ENCODE data around the gene TXLNG. TPM values are rescaled to one million over a fixed set of nuclear protein-coding genes. Genes with fewer than 3 reads are reported as not detected.

Gene TXLNG
- total RNA-seq, 2 experiments from 2014 or later: 17.3 to 18.8 TPM

GRCh38 chrX:16832301-16832700 is 46.0 kb downstream of the TXLNG start:
- intact Hi-C loops (cut with micrococcal nuclease): no loop called here
- POLR2A ChIA-PET: interaction anchor here (1.3 kb wide), 1 partner anchor 9 kb away, joined by 3 read pairs; no protein-coding TSS in a partner anchor
- no peak for ATAC-seq
- Mint-ChIP-seq H3K4me1 (ENCODE audit: low read depth) (no peaks in the 10 kb centered on the region), H3K9me3 (no peaks in the 10 kb centered on the region), H3K4me3 (no peak overlapping the region), H3K27me3 (no peaks in the 10 kb centered on the region), H3K27ac (no peak overlapping the region), H3K36me3 (ENCODE audit: low read depth) (peaks cover 22% of the 10 kb centered on the region)
- no peak for DNase-seq
- CTCF ChIA-PET: interaction anchor here (0.8 kb wide), 1 partner anchor 214 kb away, joined by 4 read pairs; no protein-coding TSS in a partner anchor
- no peak for TF ChIP-seq CTCF (IDR thresholded peaks at IDR 0.05)

GRCh38 chrX:16834806-16835205 is 48.5 kb downstream of the TXLNG start:
- Mint-ChIP-seq H3K27me3 (no peaks in the 10 kb centered on the region), H3K27ac (no peak overlapping the region), H3K9me3 (no peaks in the 10 kb centered on the region), H3K36me3 (ENCODE audit: low read depth) (peaks cover 25% of the 10 kb centered on the region), H3K4me1 (ENCODE audit: low read depth) (no peaks in the 10 kb centered on the region), H3K4me3 (no peak overlapping the region)
- ChIA-PET POLR2A (no interaction called here), CTCF (interaction anchor here (1.2 to 1.3 kb wide), 2 partner anchors 8 to 212 kb away, joined by 3 read pairs; no protein-coding TSS in a partner anchor)
- TF ChIP-seq CTCF (IDR thresholded peaks at IDR 0.05): no peak
- ATAC-seq: no peak
- no peak for DNase-seq
- intact Hi-C loops (cut with micrococcal nuclease): no loop called here

- intact Hi-C loops (cut with micrococcal nuclease): no loop called here
- Mint-ChIP-seq H3K4me3 (no peak overlapping the region), H3K4me1 (ENCODE audit: low read depth) (no peaks in the 10 kb centered on the region), H3K36me3 (ENCODE audit: low read depth) (peaks cover 29% of the 10 kb centered on the region), H3K27me3 (no peaks in the 10 kb centered on the region), H3K27ac (peak overlapping the region; percentile 52), H3K9me3 (no peaks in the 10 kb centered on the region)
- CTCF ChIA-PET: no interaction called here
- POLR2A ChIA-PET: no interaction called here
- peak; percentile 15 for TF ChIP-seq CTCF (IDR thresholded peaks at IDR 0.05)
- DNase-seq (peak; percentile 29), ATAC-seq (peak; percentile 70)
Observed at GRCh38 chrX:16836371-16836770, 50.1 kb downstream of the TXLNG start.

- H3K9me3 Mint-ChIP-seq: no peaks in the 10 kb centered on the region
- H3K36me3 Mint-ChIP-seq (ENCODE audit: low read depth): peaks cover 33% of the 10 kb centered on the region
- no peak for ATAC-seq
- CTCF ChIA-PET: interaction anchor here (1.7 kb wide), 1 partner anchor 54 kb away, joined by 4 read pairs; no protein-coding TSS in a partner anchor
- no peak for DNase-seq
- intact Hi-C loops (cut with micrococcal nuclease): no loop called here
- H3K4me1 Mint-ChIP-seq (ENCODE audit: low read depth): peaks cover 5% of the 10 kb centered on the region
- peak overlapping the region; percentile 61 for H3K27ac Mint-ChIP-seq
- no peak overlapping the region for H3K4me3 Mint-ChIP-seq
- POLR2A ChIA-PET: no interaction called here
- TF ChIP-seq CTCF (IDR thresholded peaks at IDR 0.05): no peak
- H3K27me3 Mint-ChIP-seq: no peaks in the 10 kb centered on the region
Observed at GRCh38 chrX:16838202-16839066, 52.2 kb downstream of the TXLNG start.

GRCh38 chrX:16839219-16839851 is 53.1 kb downstream of the TXLNG start:
- Mint-ChIP-seq H3K36me3 (ENCODE audit: low read depth) (peaks cover 31% of the 10 kb centered on the region), H3K4me3 (no peak overlapping the region), H3K4me1 (ENCODE audit: low read depth) (peaks cover 9% of the 10 kb centered on the region), H3K27ac (peak overlapping the region; percentile 61), H3K9me3 (no peaks in the 10 kb centered on the region), H3K27me3 (no peaks in the 10 kb centered on the region)
- no peak for TF ChIP-seq CTCF (IDR thresholded peaks at IDR 0.05)
- DNase-seq (no peak), ATAC-seq (no peak)
- POLR2A ChIA-PET: interaction anchor here (1.0 kb wide), 1 partner anchor 29 kb away, joined by 3 read pairs; no protein-coding TSS in a partner anchor
- CTCF ChIA-PET: interaction anchor here (1.7 kb wide), 1 partner anchor 53 kb away, joined by 4 read pairs; no protein-coding TSS in a partner anchor
- intact Hi-C loops (cut with micrococcal nuclease): no loop called here
